Calu3 (cell line): ENCODE results near the gene SFMBT1. TPM values are rescaled to one million over a fixed set of nuclear protein-coding genes. Genes with fewer than 3 reads are reported as not detected.

Source experiments
- BruUV-seq: library from RNA; stranded (reverse); fragments of 400-500 nt; replicated peaks from 2 replicates; lab custom pipeline; 2021; lab: Mats Ljungman, UMichigan
- CTCF ChIA-PET: fragments of 300-600 bp; sonication (Branson Sonifier 250); formaldehyde crosslinking; loops from one replicate; lab custom pipeline; 2022; ENCODE audit warnings: antibody characterized with exemption; lab: Charles Lee
- DNase-seq: peaks from one replicate; pipeline ENCODE4 v3.0.0; 2022
- H3K27ac Mint-ChIP-seq: one replicate; pipeline ENCODE4 v1.8.0; 2022; ENCODE audit warnings: mixed read lengths; ENCODE audit not compliant: unreplicated experiment
- H3K27me3 Mint-ChIP-seq: one replicate; pipeline ENCODE4 v1.8.0; 2022; ENCODE audit warnings: mixed read lengths; ENCODE audit not compliant: unreplicated experiment
- H3K36me3 Mint-ChIP-seq: one replicate; pipeline ENCODE4 v1.8.0; 2022; ENCODE audit warnings: mild to moderate bottlenecking, moderate library complexity, mixed read lengths; ENCODE audit not compliant: insufficient read depth, unreplicated experiment
- H3K4me1 Mint-ChIP-seq: one replicate; pipeline ENCODE4 v1.8.0; 2022; ENCODE audit warnings: mild to moderate bottlenecking, low read depth, mixed read lengths; ENCODE audit not compliant: unreplicated experiment
- H3K4me3 Mint-ChIP-seq: one replicate; pipeline ENCODE4 v1.8.0; 2022; ENCODE audit warnings: mild to moderate bottlenecking, low read depth, moderate library complexity, mixed read lengths; ENCODE audit not compliant: unreplicated experiment
- H3K9me3 Mint-ChIP-seq: one replicate; pipeline ENCODE4 v1.8.0; 2022; ENCODE audit warnings: low read depth, mixed read lengths; ENCODE audit not compliant: unreplicated experiment
- CTCF ChIP-seq: fragments of 200-600 bp; IDR thresholded peaks from one replicate; pipeline ENCODE4 v1.8.0; 2022; ENCODE audit warnings: antibody characterized with exemption; ENCODE audit not compliant: unreplicated experiment
- intact Hi-C: fragments of 100-400 bp; cut with micrococcal nuclease; formaldehyde crosslinking; loops from one replicate; pipeline ENCODE4 v1.10.0; 2022; ENCODE audit not compliant: unreplicated experiment
- total RNA-seq: library from RNA; stranded (reverse); gene quantifications from 2 replicates; pipeline ENCODE4 v1.2.3, GENCODE V29; 2022

The SFMBT1 gene
- total RNA-seq, 1 experiment from 2014 or later = 36.6 TPM

GRCh38 chr3:53080612-53081205, 34.8 kb upstream of the SFMBT1 start:
- DNase-seq = no peak
- no peak for TF ChIP-seq CTCF
- CTCF ChIA-PET = no interaction called here
- intact Hi-C loops = no loop called here
- H3K27me3 Mint-ChIP-seq = no peaks in the 10 kb centered on the region
- no peak overlapping the region for H3K27ac Mint-ChIP-seq
- no TSS peak for BruUV-seq
- no peaks in the 10 kb centered on the region for H3K4me1 Mint-ChIP-seq
- H3K9me3 Mint-ChIP-seq = no peaks in the 10 kb centered on the region
- peaks cover 5% of the 10 kb centered on the region for H3K36me3 Mint-ChIP-seq
- no peak overlapping the region for H3K4me3 Mint-ChIP-seq

- H3K9me3 Mint-ChIP-seq = no peaks in the 10 kb centered on the region
- BruUV-seq = no TSS peak
- no peak for TF ChIP-seq CTCF
- no peak overlapping the region for H3K4me3 Mint-ChIP-seq
- CTCF ChIA-PET = no interaction called here
- intact Hi-C loops = loop anchor here (10.0 kb wide), 1 partner anchor 145 kb away; no protein-coding TSS in a partner anchor
- peaks cover 5% of the 10 kb centered on the region for H3K36me3 Mint-ChIP-seq
- H3K27ac Mint-ChIP-seq = no peak overlapping the region
- no peaks in the 10 kb centered on the region for H3K4me1 Mint-ChIP-seq
- no peaks in the 10 kb centered on the region for H3K27me3 Mint-ChIP-seq
- no peak for DNase-seq
These were observed 34.1 kb upstream of the SFMBT1 start for GRCh38 chr3:53079791-53080555.

- H3K4me1 Mint-ChIP-seq = no peaks in the 10 kb centered on the region
- H3K27me3 Mint-ChIP-seq = no peaks in the 10 kb centered on the region
- H3K9me3 Mint-ChIP-seq = no peaks in the 10 kb centered on the region
- H3K27ac Mint-ChIP-seq = no peak overlapping the region
- peaks cover 5% of the 10 kb centered on the region for H3K36me3 Mint-ChIP-seq
- no peak overlapping the region for H3K4me3 Mint-ChIP-seq
- CTCF ChIA-PET = no interaction called here
- TF ChIP-seq CTCF = no peak
- no TSS peak for BruUV-seq
- DNase-seq = no peak
- intact Hi-C loops = loop anchor here (10.0 kb wide), 1 partner anchor 144 kb away; no protein-coding TSS in a partner anchor
These were observed 33.3 kb upstream of the SFMBT1 start for GRCh38 chr3:53079147-53079546.

- Mint-ChIP-seq H3K27me3 (no peaks in the 10 kb centered on the region), H3K9me3 (no peaks in the 10 kb centered on the region), H3K4me3 (no peak overlapping the region), H3K4me1 (peaks cover under 1% of the 10 kb centered on the region), H3K27ac (no peak overlapping the region), H3K36me3 (peaks cover 5% of the 10 kb centered on the region)
- CTCF ChIA-PET = no interaction called here
- intact Hi-C loops = loop anchor here (10.0 kb wide), 1 partner anchor 144 kb away; no protein-coding TSS in a partner anchor
- no peak for DNase-seq
- TF ChIP-seq CTCF = no peak
- no TSS peak for BruUV-seq
These were observed 32.8 kb upstream of the SFMBT1 start for GRCh38 chr3:53078656-53079055.
